Fibroblast of the aortic adventitia (primary cell): ENCODE measurements around the gene DDX1. TPM values are rescaled to one million over a fixed set of nuclear protein-coding genes. Genes with fewer than 3 reads are reported as not detected.
A peak's percentile ranks its signal among the peaks of the same experiment; 100 is the strongest.

ENCODE experiments used
- DNase-seq: peaks from one replicate; pipeline ENCODE4 v3.0.0-alpha.2; 2010; ENCODE audit warnings: low read depth
- H3K4me3 ChIP-seq: 2 replicates; pipeline ENCODE4 v1.5.1; 2011; ENCODE audit warnings: low read depth, mild to moderate bottlenecking, control low read depth, low read length, moderate library complexity
- total RNA-seq: library from RNA; depleted of rRNA; stranded (reverse); fragments of >200 nt; gene quantifications from 2 replicates; pipeline ENCODE4 v1.2.3, GENCODE V29; 2012; ENCODE audit warnings: low replicate concordance
- TF ChIP-seq, protein P1 (sequence below): IDR thresholded peaks from 2 replicates; pipeline ENCODE4 v1.5.1; 2011; ENCODE audit warnings: mild to moderate bottlenecking, low read length, control low read depth, inconsistent platforms; ENCODE audit not compliant: insufficient read depth

The DDX1 gene
- total RNA-seq, 1 donor: 110 TPM

GRCh38 chr2:15561574-15562344 lies 29.9 kb upstream of the DDX1 start:
- H3K4me3 ChIP-seq: peak overlapping the region; percentile 93
- TF ChIP-seq, protein P1, sequence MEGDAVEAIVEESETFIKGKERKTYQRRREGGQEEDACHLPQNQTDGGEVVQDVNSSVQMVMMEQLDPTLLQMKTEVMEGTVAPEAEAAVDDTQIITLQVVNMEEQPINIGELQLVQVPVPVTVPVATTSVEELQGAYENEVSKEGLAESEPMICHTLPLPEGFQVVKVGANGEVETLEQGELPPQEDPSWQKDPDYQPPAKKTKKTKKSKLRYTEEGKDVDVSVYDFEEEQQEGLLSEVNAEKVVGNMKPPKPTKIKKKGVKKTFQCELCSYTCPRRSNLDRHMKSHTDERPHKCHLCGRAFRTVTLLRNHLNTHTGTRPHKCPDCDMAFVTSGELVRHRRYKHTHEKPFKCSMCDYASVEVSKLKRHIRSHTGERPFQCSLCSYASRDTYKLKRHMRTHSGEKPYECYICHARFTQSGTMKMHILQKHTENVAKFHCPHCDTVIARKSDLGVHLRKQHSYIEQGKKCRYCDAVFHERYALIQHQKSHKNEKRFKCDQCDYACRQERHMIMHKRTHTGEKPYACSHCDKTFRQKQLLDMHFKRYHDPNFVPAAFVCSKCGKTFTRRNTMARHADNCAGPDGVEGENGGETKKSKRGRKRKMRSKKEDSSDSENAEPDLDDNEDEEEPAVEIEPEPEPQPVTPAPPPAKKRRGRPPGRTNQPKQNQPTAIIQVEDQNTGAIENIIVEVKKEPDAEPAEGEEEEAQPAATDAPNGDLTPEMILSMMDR: no peak
- DNase-seq: peak; percentile 61

DNA sequence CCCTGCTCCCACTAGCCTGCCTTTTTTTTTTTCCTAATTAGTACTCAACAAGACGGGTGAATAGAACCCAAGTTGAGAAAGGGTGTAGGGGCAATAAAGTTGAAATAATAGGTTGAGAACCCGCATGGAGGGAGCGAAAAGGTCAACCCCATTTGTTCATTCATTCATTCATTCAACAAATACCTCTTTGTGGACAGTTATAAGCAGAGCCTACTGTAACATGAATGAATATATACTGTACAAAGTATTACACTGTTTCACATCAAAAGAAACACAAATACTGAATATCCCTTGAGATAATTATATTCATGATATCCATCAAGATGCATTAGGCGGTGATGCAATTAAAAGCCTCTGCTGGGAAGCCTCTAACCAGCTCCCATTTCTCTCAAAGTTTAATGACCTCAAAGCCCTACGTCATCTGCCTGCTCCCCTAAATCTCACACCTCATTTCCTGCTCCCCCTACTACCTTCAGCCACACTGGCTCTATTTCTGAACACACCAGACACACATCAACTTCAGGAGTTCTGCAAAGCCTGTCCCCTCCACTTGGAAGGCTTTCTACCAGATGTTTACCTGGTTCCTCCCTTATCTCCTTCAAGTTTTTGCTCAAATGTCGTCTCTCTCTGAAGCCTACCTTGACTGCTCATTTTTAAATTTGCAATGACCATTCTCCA lies 29.2 kb upstream of the DDX1 start:
- no peak for DNase-seq

DNA sequence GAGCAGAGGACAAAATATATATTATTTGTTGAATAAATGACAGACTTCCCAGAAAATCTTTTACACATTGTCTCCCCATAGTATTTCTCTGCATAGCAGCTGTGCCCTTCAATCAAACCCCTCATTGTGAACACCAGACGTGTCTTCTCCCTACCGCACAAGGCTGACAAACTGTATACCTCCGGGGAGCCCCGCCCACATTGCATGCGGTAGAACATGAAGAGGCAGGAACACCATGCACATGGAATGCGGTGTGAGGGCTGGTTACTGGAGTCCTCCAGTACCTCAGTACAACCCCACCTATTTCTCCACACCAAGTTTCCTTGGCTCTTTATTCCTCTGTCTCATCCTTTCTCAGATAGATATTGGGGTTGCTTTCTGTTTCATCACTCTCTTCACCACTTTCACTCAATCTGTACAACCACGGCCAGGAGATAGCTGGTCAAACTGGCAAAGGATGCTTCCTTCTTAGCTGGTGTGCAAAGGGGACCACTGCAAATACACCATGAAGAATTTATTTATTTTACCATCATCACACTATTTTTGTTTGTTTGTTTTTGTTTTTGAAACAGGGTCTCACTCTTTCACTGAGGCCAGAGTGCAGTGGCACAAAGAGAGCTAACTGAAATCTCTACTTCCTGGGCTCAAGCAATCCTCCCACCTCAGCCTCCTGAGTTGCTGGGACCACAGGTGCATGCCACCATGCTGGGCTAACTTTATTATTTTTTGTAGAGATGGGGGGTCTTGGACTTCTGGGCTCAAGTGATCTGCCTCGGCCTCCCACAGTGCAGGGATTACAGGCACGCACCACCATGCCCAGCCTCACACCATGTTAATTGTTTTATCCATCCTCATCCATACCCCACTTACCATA lies 28.2 kb upstream of the DDX1 start:
- TF ChIP-seq, protein P1: no peak
- no peak for DNase-seq
- no peak overlapping the region for H3K4me3 ChIP-seq

More for the DNA sequence above, 29.2 kb upstream of the DDX1 start:
- no peak overlapping the region for H3K4me3 ChIP-seq
- TF ChIP-seq, protein P1: no peak

DNA sequence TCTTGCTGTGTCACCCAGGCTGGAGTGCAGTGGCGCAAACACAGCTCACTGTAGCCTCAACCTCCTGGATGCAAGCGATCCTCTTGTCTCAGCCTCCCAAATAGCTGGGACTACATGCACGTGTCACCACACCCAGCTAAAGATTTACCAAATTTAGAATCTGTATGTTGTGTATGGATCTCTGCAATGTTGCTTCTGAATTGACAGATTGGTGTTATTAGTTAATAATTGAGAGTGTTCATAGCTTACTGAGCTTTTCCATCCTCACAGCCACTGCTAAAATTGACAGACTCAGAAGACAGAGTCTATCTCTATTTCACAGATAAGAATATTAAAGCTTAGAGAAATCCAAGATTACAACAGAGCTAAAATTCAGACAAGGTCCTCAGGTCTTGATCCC lies 26.3 kb upstream of the DDX1 start:
- no peak overlapping the region for H3K4me3 ChIP-seq
- DNase-seq: no peak
- TF ChIP-seq, protein P1: no peak

DNA sequence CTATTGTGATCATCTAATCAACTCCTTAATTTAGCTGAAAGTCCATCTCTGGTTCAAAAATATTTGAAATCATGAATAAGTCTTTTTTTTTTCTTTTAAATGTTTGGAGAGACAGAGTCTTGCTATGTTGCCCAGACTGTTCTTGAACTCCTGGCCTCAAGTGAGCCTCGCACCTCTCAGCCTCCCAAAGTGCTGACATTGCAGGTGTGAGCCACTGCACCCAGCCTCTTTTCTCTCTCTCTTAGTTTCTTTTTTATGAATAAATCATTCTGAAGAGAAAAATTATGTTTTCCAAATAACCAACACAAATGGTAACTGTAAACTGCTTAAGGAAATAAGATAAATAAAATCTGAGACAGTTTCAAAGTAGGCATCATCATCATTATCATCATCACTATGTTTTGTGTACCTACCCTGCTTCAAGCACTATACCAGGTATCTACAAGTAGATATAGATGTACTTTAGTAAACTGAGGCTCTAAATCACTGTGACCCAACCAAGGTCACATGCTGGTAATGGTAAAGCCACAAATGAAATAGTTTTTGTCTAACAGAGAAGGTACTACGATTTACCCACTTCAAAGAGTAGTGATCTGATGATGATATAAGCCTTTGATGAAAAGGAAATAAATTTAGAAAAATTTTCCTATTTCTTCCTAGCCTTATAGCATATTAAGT lies 25.5 kb upstream of the DDX1 start:
- DNase-seq: no peak
- H3K4me3 ChIP-seq: no peak overlapping the region
- TF ChIP-seq, protein P1: no peak

- TF ChIP-seq, protein P1: no peak
- H3K4me3 ChIP-seq: no peak overlapping the region
- DNase-seq: no peak
Measured at GRCh38 chr2:15566912-15567311, 24.8 kb upstream of the DDX1 start.
